HCT116 (cell line): Measurements from ENCODE around the gene TEAD1. TPM values are rescaled to one million over a fixed set of nuclear protein-coding genes. Genes with fewer than 3 reads are reported as not detected.
A peak's percentile ranks its signal among the peaks of the same experiment; 100 is the strongest.

ENCODE experiments used
- ATAC-seq: fragments of 200-7000 bp; cut with Tn5 transposase; 2 replicates; pipeline ENCODE4 v1.9.1; 2020; ENCODE audit warnings: mild to moderate bottlenecking, moderate library complexity
- BruUV-seq: library from RNA; stranded (reverse); fragments of 400-500 nt; replicated peaks from 2 replicates; lab custom pipeline; 2021; lab: Mats Ljungman, UMichigan
- CTCF ChIA-PET: fragments of 300-600 bp; sonication (Branson Sonifier 250); formaldehyde crosslinking; loops from one replicate; lab custom pipeline; 2021; ENCODE audit warnings: antibody characterized with exemption; lab: Charles Lee
- POLR2A ChIA-PET: fragments of 300-600, 350-600 bp; sonication (Branson Sonifier 250); formaldehyde crosslinking; loops from one replicate; lab custom pipeline; 2021; ENCODE audit warnings: antibody characterized with exemption; lab: Charles Lee
- RAD21 ChIA-PET, 2 experiments: fragments of 300-600 bp; sonication (Branson Sonifier 250); formaldehyde crosslinking; loops; one replicate each; lab custom pipeline; 2023; ENCODE audit warnings: low total read pairs in 2 of 2; ENCODE audit not compliant: uncharacterized antibody in 2 of 2, unreplicated experiment in 2 of 2, low non-redundant PET in 1 of 2; lab: Charles Lee
- DNase-seq: peaks from one replicate; pipeline ENCODE4 v3.0.0-alpha.2; 2010; ENCODE audit warnings: low read depth, low spot score
- H2AFZ ChIP-seq: fragments of 200-600 bp; shearing (Covaris generic), sonication (generic); 2 replicates; pipeline ENCODE4 v1.6.1; 2017; ENCODE audit warnings: low read depth, mixed run types, mixed read lengths, antibody characterized with exemption, low read length; ENCODE audit not compliant: poor library complexity, severe bottlenecking
- H3K27ac ChIP-seq: 2 replicates; pipeline ENCODE4 v1.5.1; 2012; ENCODE audit warnings: low read depth, low read length
- H3K27me3 ChIP-seq: fragments of 200-600 bp; sonication (generic); 2 replicates; pipeline ENCODE4 v1.6.1; 2016; ENCODE audit warnings: mixed run types, low read length, mixed read lengths; ENCODE audit not compliant: insufficient read depth
- H3K36me3 ChIP-seq, 2 experiments: fragments of 200-500 bp in 1 of 2; fragments of 200-600 bp in 1 of 2; sonication (Bioruptor generic) in 1 of 2; sonication (generic) in 1 of 2; 2 replicates each; pipeline versions ENCODE4 v1.5.1 to v1.6.1; 2014 to 2016; ENCODE audit warnings: low read length in 2 of 2, inconsistent platforms in 1 of 2, mixed read lengths in 1 of 2, mixed run types in 1 of 2; ENCODE audit not compliant: insufficient read depth in 2 of 2, control insufficient read depth in 1 of 2
- H3K4me1 ChIP-seq, 2 experiments: fragments of 200-600 bp in 1 of 2; sonication (generic) in 1 of 2; 2 replicates each; pipeline versions ENCODE4 v1.5.1 to v1.6.1; 2012 to 2017; ENCODE audit warnings: low read length in 2 of 2, inconsistent platforms in 1 of 2, mild to moderate bottlenecking in 1 of 2, mixed read lengths in 1 of 2, mixed run types in 1 of 2, moderate library complexity in 1 of 2; ENCODE audit not compliant: insufficient read depth in 2 of 2, control insufficient read depth in 1 of 2
- H3K4me2 ChIP-seq: fragments of 200-600 bp; sonication (generic); 2 replicates; pipeline ENCODE4 v1.6.1; 2017; ENCODE audit warnings: mixed run types, low read length, mixed read lengths
- H3K4me3 ChIP-seq, 2 experiments: fragments of 200-600 bp in 1 of 2; sonication (generic) in 1 of 2; replicated peaks in 1 of 2; 2 replicates each; pipeline ENCODE4 v1.5.1; 2011 to 2016; ENCODE audit warnings: low read length in 2 of 2, control low read depth in 1 of 2, low read depth in 1 of 2, mild to moderate bottlenecking in 1 of 2, mixed read lengths in 1 of 2, mixed run types in 1 of 2
- H3K79me2 ChIP-seq: fragments of 200-600 bp; sonication (generic); 2 replicates; pipeline ENCODE4 v1.6.1; 2017; ENCODE audit warnings: mild to moderate bottlenecking, mixed run types, low read length, moderate library complexity, mixed read lengths; ENCODE audit not compliant: insufficient read depth
- H3K9ac ChIP-seq: fragments of 200-600 bp; sonication (generic); 2 replicates; pipeline ENCODE4 v1.6.1; 2016; ENCODE audit warnings: low read length, mixed read lengths
- H3K9me2 ChIP-seq: fragments of 200-600 bp; sonication (generic), shearing (Covaris generic); 2 replicates; pipeline ENCODE4 v1.6.1; 2017; ENCODE audit warnings: mixed run types, mild to moderate bottlenecking, moderate library complexity; ENCODE audit not compliant: insufficient read depth
- H3K9me3 ChIP-seq, 2 experiments: fragments of 200-500 bp in 1 of 2; fragments of 200-600 bp in 1 of 2; sonication (Bioruptor generic) in 1 of 2; sonication (generic) in 1 of 2; 2 replicates each; pipeline ENCODE4 v1.6.1; 2014 to 2017; ENCODE audit warnings: low read length in 2 of 2, mixed read lengths in 2 of 2, inconsistent platforms in 1 of 2, low read depth in 1 of 2, mild to moderate bottlenecking in 1 of 2, mixed run types in 1 of 2, moderate library complexity in 1 of 2; ENCODE audit not compliant: control insufficient read depth in 1 of 2, insufficient read depth in 1 of 2
- H4K20me1 ChIP-seq: fragments of 200-600 bp; sonication (generic), shearing (Covaris generic); 2 replicates; pipeline ENCODE4 v1.6.1; 2017; ENCODE audit warnings: mixed run types, mild to moderate bottlenecking, moderate library complexity; ENCODE audit not compliant: insufficient read depth
- EZH2 ChIP-seq: fragments of 200-600 bp; sonication (generic); IDR thresholded peaks from 2 replicates; pipeline ENCODE4 v1.6.1; 2017; ENCODE audit warnings: antibody characterized with exemption, mixed run types
- EZH2phosphoT487 ChIP-seq: fragments of 200-600 bp; IDR thresholded peaks from 2 replicates; pipeline ENCODE4 v1.6.1; 2018; ENCODE audit warnings: antibody characterized with exemption, borderline replicate concordance
- FOSL1 ChIP-seq: IDR thresholded peaks from 2 replicates; pipeline ENCODE4 v1.6.1; 2012; ENCODE audit warnings: low read depth
- SP1 ChIP-seq: IDR thresholded peaks from 2 replicates; pipeline ENCODE4 v1.6.1; 2012; ENCODE audit warnings: low read depth
- ZFX ChIP-seq: fragments of 450-650 bp; IDR thresholded peaks from 2 replicates; pipeline ENCODE4 v1.6.1; 2017
- ZNF274 ChIP-seq: fragments of 200-500 bp; sonication (Bioruptor generic); IDR thresholded peaks from 2 replicates; pipeline ENCODE4 v1.6.1; 2014; ENCODE audit warnings: mild to moderate bottlenecking, low read depth, low read length, inconsistent platforms
- intact Hi-C: fragments of 100-400 bp; cut with micrococcal nuclease; formaldehyde crosslinking; loops from 2 replicates; pipeline ENCODE4 v1.10.0; 2022
- total RNA-seq: library from RNA; stranded (reverse); gene quantifications from one replicate; pipeline ENCODE4 v1.2.1, GENCODE V29; 2021; ENCODE audit not compliant: unreplicated experiment

Gene TEAD1
- total RNA-seq, 1 experiment from 2014 or later, result 103 TPM

DNA sequence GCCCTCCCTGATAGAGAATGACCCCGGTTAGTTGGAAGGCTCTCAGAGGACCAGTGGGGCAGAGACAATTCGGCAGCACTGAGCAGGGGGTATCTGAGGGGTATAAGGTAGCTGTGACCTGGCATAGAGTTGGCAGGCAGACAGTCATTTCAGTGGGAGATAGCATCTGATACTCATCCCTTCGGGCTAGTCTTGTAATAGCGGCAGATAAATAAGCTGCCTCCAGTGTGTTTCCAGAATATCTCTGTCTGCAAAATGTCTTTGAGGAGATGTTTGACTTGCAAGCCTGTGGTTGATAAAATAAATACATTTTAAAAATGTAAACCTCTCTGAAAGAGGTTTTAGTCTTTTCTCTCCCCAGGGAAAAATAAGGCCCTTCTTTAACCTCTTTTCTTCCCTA, 54.2 kb downstream of the TEAD1 start (continued):
- no peak for TF ChIP-seq ZNF274

DNA sequence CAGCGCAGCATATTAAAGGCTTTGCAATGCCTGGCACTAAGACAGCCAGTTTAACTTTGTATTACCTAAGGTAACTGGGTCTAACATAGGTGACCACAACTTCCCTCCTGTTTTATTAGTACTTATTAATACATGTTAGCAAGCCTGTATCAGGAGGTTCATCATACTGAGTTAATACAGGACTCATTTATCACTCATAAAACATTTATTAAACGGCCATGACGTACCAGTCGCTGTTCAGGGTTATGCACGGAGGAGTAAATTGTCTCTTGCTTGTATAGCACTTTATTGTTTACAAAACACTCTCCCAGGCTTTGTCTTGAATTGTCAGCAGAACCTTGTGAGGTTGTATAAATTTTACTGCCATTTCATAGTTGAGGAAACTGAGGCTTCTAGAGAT, 55.7 kb downstream of the TEAD1 start:
- BruUV-seq, result no TSS peak
- Histone ChIP-seq H3K9me3 (no peaks in the 10 kb centered on the region), H3K27ac (no peak overlapping the region), H2AFZ (no peak overlapping the region), H4K20me1 (no peaks in the 10 kb centered on the region), H3K79me2 (peaks cover 99% of the 10 kb centered on the region), H3K4me1 (peaks cover 76 to 77% of the 10 kb centered on the region in 2 experiments), H3K27me3 (no peaks in the 10 kb centered on the region), H3K9me2 (no peaks in the 10 kb centered on the region), H3K36me3 (no peaks in the 10 kb centered on the region), H3K9ac (no peak overlapping the region), H3K4me3 (no peak overlapping the region), H3K4me2 (no peak overlapping the region)
- POLR2A ChIA-PET, result no interaction called here
- TF ChIP-seq ZFX (no peak), EZH2phosphoT487 (no peak), EZH2 (no peak)
- ATAC-seq (no peak), DNase-seq (no peak)
- intact Hi-C loops, result loop anchor here (5.0 kb wide), 1 partner anchor 38 kb away; no protein-coding TSS in a partner anchor
- RAD21 ChIA-PET, result no interaction called here
- CTCF ChIA-PET, result no interaction called here

DNA sequence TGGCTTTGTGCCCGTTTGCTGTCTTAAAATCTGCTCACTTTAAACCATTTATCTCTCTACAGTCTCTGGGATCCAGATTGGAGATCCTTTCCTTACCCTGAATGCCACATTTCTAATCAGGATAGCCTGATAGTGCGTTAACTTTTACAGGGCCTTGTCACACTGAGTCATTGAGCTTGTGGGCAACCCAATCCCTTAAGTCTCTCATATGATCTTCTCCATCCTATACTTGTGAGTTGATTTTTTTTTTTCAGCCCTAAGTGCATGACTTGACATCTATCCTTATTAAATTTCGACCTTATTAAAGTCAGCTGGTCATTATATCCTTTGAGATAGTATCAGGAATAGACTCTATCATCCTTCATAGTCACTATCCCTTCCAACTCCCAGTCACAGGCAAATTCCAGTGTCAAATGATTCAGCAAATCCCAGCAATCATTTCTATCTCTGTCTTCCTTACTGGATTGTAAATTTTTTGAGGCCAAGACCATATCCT, 57.7 kb downstream of the TEAD1 start:
- Histone ChIP-seq H3K4me3 (no peak overlapping the region), H3K9me2 (no peaks in the 10 kb centered on the region), H3K36me3 (no peaks in the 10 kb centered on the region), H3K27ac (no peak overlapping the region), H3K4me1 (peaks cover 56 to 57% of the 10 kb centered on the region in 2 experiments), H3K79me2 (peaks cover 99% of the 10 kb centered on the region), H3K9ac (peak overlapping the region; percentile 15; the same call in 1 of the 2 replicates), H3K27me3 (no peaks in the 10 kb centered on the region), H4K20me1 (peaks cover 8% of the 10 kb centered on the region; the same call in 1 of the 2 replicates), H3K4me2 (peak overlapping the region; percentile 38), H2AFZ (no peak overlapping the region), H3K9me3 (no peaks in the 10 kb centered on the region)
- ATAC-seq (peak; percentile 43; the same call in 1 of the 2 replicates), DNase-seq (peak; percentile 15)
- intact Hi-C loops, result no loop called here
- no TSS peak for BruUV-seq
- CTCF ChIA-PET, result no interaction called here
- no peak for TF ChIP-seq EZH2phosphoT487
- TF ChIP-seq SP1, result no peak
- TF ChIP-seq FOSL1, result 0 out of 2 replicates have a peak, but pooled peaks have one; percentile 10
- RAD21 ChIA-PET, result no interaction called here
- POLR2A ChIA-PET, result no interaction called here
